Gastroesophageal sphincter (tissue), 4 donors: Measurements from ENCODE around the gene COA6. TPM values are rescaled to one million over a fixed set of nuclear protein-coding genes. Genes with fewer than 3 reads are reported as not detected.
"Not testable (repeated sequence)": the region's sequence is repeated elsewhere in the genome, so short reads cannot be mapped to it uniquely, and the experiment has no call there.

Experiments used
- ATAC-seq: fragments of 150-250 bp; one replicate; pipeline ENCODE4 v1.9.1; 2016; ENCODE audit warnings: mild to moderate bottlenecking, moderate library complexity
- H3K27ac ChIP-seq, 4 donors: fragments of 200-600 bp; sonication (generic) in 3 of 4; 1 replicate in 3 of 4; 2 replicates in 1 of 4; pipeline ENCODE4 v1.5.1; 2016 to 2019
- H3K27me3 ChIP-seq: fragments of 200-600 bp; sonication (generic); one replicate; pipeline ENCODE4 v1.5.1; 2019
- H3K36me3 ChIP-seq, 2 donors: fragments of 200-600 bp; sonication (generic); one replicate each; pipeline ENCODE4 v1.5.1; 2019; ENCODE audit warnings: control low read depth in 1 of 2
- H3K4me1 ChIP-seq, 3 donors: fragments of 200-600 bp; sonication (generic); 1 replicate in 2 of 3; 2 replicates in 1 of 3; pipeline ENCODE4 v1.5.1; 2016 to 2019; ENCODE audit warnings: control low read depth in 2 of 3
- H3K4me3 ChIP-seq, 2 donors: fragments of 200-600 bp; sonication (generic); one replicate each; pipeline ENCODE4 v1.5.1; 2019; ENCODE audit warnings: mild to moderate bottlenecking in 1 of 2, moderate library complexity in 1 of 2
- H3K9me3 ChIP-seq, 3 donors: fragments of 200-600 bp; sonication (generic); one replicate each; pipeline ENCODE4 v1.5.1; 2017 to 2019; ENCODE audit warnings: control low read depth in 2 of 3
- CTCF ChIP-seq, 4 experiments: fragments of 200-600 bp in 2 of 4; fragments of 450-650 bp in 2 of 4; sonication (generic) in 1 of 4; IDR thresholded peaks; one replicate each; pipeline ENCODE4 v1.5.1; 2017 to 2019; ENCODE audit warnings: antibody characterized with exemption in 4 of 4, mild to moderate bottlenecking in 2 of 4, moderate library complexity in 2 of 4
- EP300 ChIP-seq: sonication (generic); formaldehyde crosslinking; IDR thresholded peaks from one replicate; pipeline ENCODE4 v1.6.1; 2017; ENCODE audit warnings: antibody characterized with exemption, mild to moderate bottlenecking
- POLR2A ChIP-seq, 2 donors: fragments of 450-650 bp; IDR thresholded peaks; one replicate each; pipeline ENCODE4 v1.6.1; 2017; ENCODE audit warnings: antibody characterized with exemption in 2 of 2, mild to moderate bottlenecking in 2 of 2, moderate library complexity in 1 of 2
- POLR2AphosphoS5 ChIP-seq: sonication (generic); formaldehyde crosslinking; IDR thresholded peaks from one replicate; pipeline ENCODE4 v1.6.1; 2017; ENCODE audit warnings: antibody characterized with exemption
- whole genome bisulfite sequencing, 2 donors: methylation state at CpG; one replicate each; pipeline ENCODE4 v1.1.5; 2018; ENCODE audit warnings: low coverage in 1 of 2; 5-methylcytosine and 5-hydroxymethylcytosine counted together
- total RNA-seq, 4 donors: library from RNA; depleted of rRNA; stranded (reverse); fragments of >200 nt; gene quantifications; one replicate each; pipeline ENCODE4 v1.1.0, GENCODE V29; 2016

COA6 gene
- total RNA-seq, 4 donors from 2014 or later, result 13.4 to 24.7 (median 16.9) TPM

GRCh38 chr1:234396092-234396491, 22.8 kb downstream of the COA6 start:
- TF ChIP-seq POLR2AphosphoS5 (no peak), EP300 (no peak), POLR2A (IDR thresholded peaks at IDR 0.05) (no peak), CTCF (IDR thresholded peaks at IDR 0.05) (no peak)
- Histone ChIP-seq H3K4me3 (no peak overlapping the region), H3K27me3 (no peaks in the 10 kb centered on the region), H3K9me3 (no peaks in the 10 kb centered on the region), H3K27ac (no peak overlapping the region), H3K36me3 (peaks cover 0 to 42% of the 10 kb centered on the region in 2 donors), H3K4me1 (peaks cover 0 to 10% (median 0%) of the 10 kb centered on the region in 3 donors)
- ATAC-seq, result no peak
- 88 to 92% methylated on average over 6 to 8 of the region's 8 CpGs for WGBS, 2 donors

- Histone ChIP-seq H3K27ac (no peak overlapping the region), H3K4me1 (peaks cover 0 to 16% (median 0%) of the 10 kb centered on the region in 3 donors), H3K36me3 (peaks cover 0 to 34% of the 10 kb centered on the region in 2 donors), H3K27me3 (no peaks in the 10 kb centered on the region), H3K9me3 (no peaks in the 10 kb centered on the region), H3K4me3 (no peak overlapping the region)
- TF ChIP-seq POLR2AphosphoS5, result no peak
- TF ChIP-seq CTCF (IDR thresholded peaks at IDR 0.05), result no peak
- TF ChIP-seq EP300, result no peak
- no peak for TF ChIP-seq POLR2A (IDR thresholded peaks at IDR 0.05)
- 89 to 98% methylated on average over 5 to 6 of the region's 6 CpGs for WGBS, 2 donors
- no peak for ATAC-seq
Measured at GRCh38 chr1:234396871-234397270, 23.6 kb downstream of the COA6 start.

GRCh38 chr1:234397732-234398131, 24.5 kb downstream of the COA6 start:
- Histone ChIP-seq H3K4me1 (peaks cover 0 to 16% (median 0%) of the 10 kb centered on the region in 3 donors), H3K36me3 (peaks cover 0 to 25% of the 10 kb centered on the region in 2 donors), H3K4me3 (no peak overlapping the region), H3K27ac (no peak overlapping the region), H3K27me3 (no peaks in the 10 kb centered on the region), H3K9me3 (no peaks in the 10 kb centered on the region)
- TF ChIP-seq POLR2AphosphoS5, result no peak
- TF ChIP-seq CTCF (IDR thresholded peaks at IDR 0.05), result no peak
- no peak for TF ChIP-seq POLR2A (IDR thresholded peaks at IDR 0.05)
- TF ChIP-seq EP300, result no peak
- ATAC-seq, result no peak
- 67% methylated on average over 3 of the region's 5 CpGs for WGBS, 2 donors

- Histone ChIP-seq H3K4me1 (peaks cover 0 to 16% (median 0%) of the 10 kb centered on the region in 3 donors), H3K4me3 (no peak overlapping the region), H3K27ac (no peak overlapping the region), H3K9me3 (no peaks in the 10 kb centered on the region), H3K36me3 (peaks cover 0 to 16% of the 10 kb centered on the region in 2 donors), H3K27me3 (no peaks in the 10 kb centered on the region)
- WGBS, 2 donors, result 35 to 42% methylated on average over 8 of the region's 8 CpGs
- ATAC-seq, result no peak
- no peak for TF ChIP-seq POLR2A (IDR thresholded peaks at IDR 0.05)
- no peak for TF ChIP-seq EP300
- TF ChIP-seq CTCF (IDR thresholded peaks at IDR 0.05), result no peak
- TF ChIP-seq POLR2AphosphoS5, result no peak
Measured at GRCh38 chr1:234398849-234399381, 25.7 kb downstream of the COA6 start.

- peaks cover 0 to 10% of the 10 kb centered on the region in 2 donors for H3K36me3 ChIP-seq
Measured at GRCh38 chr1:234399515-234399914, 26.3 kb downstream of the COA6 start.

More at GRCh38 chr1:234399515-234399914, 26.3 kb downstream of the COA6 start:
- 74 to 96% methylated on average over 3 to 5 of the region's 6 CpGs for WGBS, 2 donors
- not testable (repeated sequence) for H3K27ac ChIP-seq, H3K9me3 ChIP-seq, H3K4me3 ChIP-seq, H3K27me3 ChIP-seq, ATAC-seq
- H3K4me1 ChIP-seq, result peaks cover 0 to 16% (median 0%) of the 10 kb centered on the region in 3 donors
